ENCODE results near the gene METTL26.

- no peak for TF ChIP-seq CTCF (IDR thresholded peaks at IDR 0.05; ENCODE audit: insufficient read depth, low read length, poor library complexity, severe bottlenecking)
- TF ChIP-seq EZH2phosphoT487 (conservative IDR thresholded peaks at IDR 0.05; ENCODE audit: low read length): no peak
These were observed 32.5 kb upstream of the METTL26 start for GRCh38 chr16:668519-669171.
